ENCODE measurements around the gene KRTAP5-7.
A peak's percentile ranks its signal among the peaks of the same experiment; 100 is the strongest.
"Not testable (repeated sequence)": the region's sequence is repeated elsewhere in the genome, so short reads cannot be mapped to it uniquely, and the experiment has no call there.

The KRTAP5-7 gene

GRCh38 chr11:71538666-71538990, 11.6 kb downstream of the KRTAP5-7 start:
- Histone ChIP-seq H3K27me3 (replicated peaks; ENCODE audit: control insufficient read depth, insufficient read depth, low read length) (no peaks in the 10 kb centered on the region), H3K4me3 (replicated peaks; ENCODE audit: low read depth, low read length) (no peak overlapping the region), H3K36me3 (ENCODE audit: control insufficient read depth, insufficient read depth, low read length) (no peaks in the 10 kb centered on the region)
- TF ChIP-seq CTCF (IDR thresholded peaks at IDR 0.05; ENCODE audit: insufficient read depth, low read length, poor library complexity, severe bottlenecking): no peak
- DNase-seq (ENCODE audit: extremely low read depth, insufficient read length): no peak

GRCh38 chr11:71539017-71539416, 11.9 kb downstream of the KRTAP5-7 start:
- no peak for DNase-seq (ENCODE audit: extremely low read depth, insufficient read length)
- Histone ChIP-seq H3K4me3 (replicated peaks; ENCODE audit: low read depth, low read length) (no peak overlapping the region), H3K36me3 (ENCODE audit: control insufficient read depth, insufficient read depth, low read length) (no peaks in the 10 kb centered on the region), H3K27me3 (replicated peaks; ENCODE audit: control insufficient read depth, insufficient read depth, low read length) (no peaks in the 10 kb centered on the region)
- no peak for TF ChIP-seq CTCF (IDR thresholded peaks at IDR 0.05; ENCODE audit: insufficient read depth, low read length, poor library complexity, severe bottlenecking)

GRCh38 chr11:71539971-71540370, 12.9 kb downstream of the KRTAP5-7 start:
- not testable (repeated sequence) for H3K27me3 ChIP-seq (replicated peaks; ENCODE audit: control insufficient read depth, insufficient read depth, low read length); H3K36me3 ChIP-seq (ENCODE audit: control insufficient read depth, insufficient read depth, low read length)
- peak overlapping the region; percentile 37 for H3K4me3 ChIP-seq (replicated peaks; ENCODE audit: low read depth, low read length)
- peak; percentile 73 for DNase-seq (ENCODE audit: extremely low read depth, insufficient read length)

GRCh38 chr11:71540521-71541304, 13.6 kb downstream of the KRTAP5-7 start:
- H3K27me3 ChIP-seq (replicated peaks; ENCODE audit: control insufficient read depth, insufficient read depth, low read length); H3K36me3 ChIP-seq (ENCODE audit: control insufficient read depth, insufficient read depth, low read length); H3K4me3 ChIP-seq (replicated peaks; ENCODE audit: low read depth, low read length): not testable (repeated sequence)
- peak; percentile 55 for DNase-seq (ENCODE audit: extremely low read depth, insufficient read length)
- peak; percentile 12 for TF ChIP-seq CTCF (IDR thresholded peaks at IDR 0.05; ENCODE audit: insufficient read depth, low read length, poor library complexity, severe bottlenecking)

GRCh38 chr11:71542382-71542781, 15.3 kb downstream of the KRTAP5-7 start:
- Histone ChIP-seq H3K36me3 (ENCODE audit: control insufficient read depth, insufficient read depth, low read length) (no peaks in the 10 kb centered on the region), H3K4me3 (replicated peaks; ENCODE audit: low read depth, low read length) (no peak overlapping the region), H3K27me3 (replicated peaks; ENCODE audit: control insufficient read depth, insufficient read depth, low read length) (no peaks in the 10 kb centered on the region)
- no peak for TF ChIP-seq CTCF (IDR thresholded peaks at IDR 0.05; ENCODE audit: insufficient read depth, low read length, poor library complexity, severe bottlenecking)
- DNase-seq (ENCODE audit: extremely low read depth, insufficient read length): no peak

GRCh38 chr11:71542879-71543777, 16.1 kb downstream of the KRTAP5-7 start:
- no peaks in the 10 kb centered on the region for H3K36me3 ChIP-seq (ENCODE audit: control insufficient read depth, insufficient read depth, low read length)
- TF ChIP-seq CTCF (IDR thresholded peaks at IDR 0.05; ENCODE audit: insufficient read depth, low read length, poor library complexity, severe bottlenecking): no peak
- H3K4me3 ChIP-seq (replicated peaks; ENCODE audit: low read depth, low read length): no peak overlapping the region
- DNase-seq (ENCODE audit: extremely low read depth, insufficient read length): peak; percentile 60
- no peaks in the 10 kb centered on the region for H3K27me3 ChIP-seq (replicated peaks; ENCODE audit: control insufficient read depth, insufficient read depth, low read length)
